Esophagus squamous epithelium (tissue), 5 donors: ENCODE measurements around the gene SLC6A19. TPM values are rescaled to one million over a fixed set of nuclear protein-coding genes. Genes with fewer than 3 reads are reported as not detected.

Experiments used
- DNase-seq: peaks from one replicate; lab custom pipeline; 2025; lab: John Stamatoyannopoulos, UW
- H3K27ac ChIP-seq, 4 donors: fragments of 200-600 bp; sonication (generic); one replicate each; pipeline ENCODE4 v1.5.1; 2016 to 2019; ENCODE audit warnings: mild to moderate bottlenecking in 1 of 4
- H3K27me3 ChIP-seq, 4 donors: fragments of 200-600 bp; sonication (generic); 1 replicate in 3 of 4; 2 replicates in 1 of 4; pipeline versions ENCODE4 v1.5.1 to v1.6.0; 2017 to 2021; ENCODE audit warnings: antibody characterized with exemption in 1 of 4
- H3K36me3 ChIP-seq, 3 donors: fragments of 200-600 bp; sonication (generic); one replicate each; pipeline ENCODE4 v1.5.1; 2016 to 2019
- H3K4me1 ChIP-seq, 3 donors: fragments of 200-600 bp; sonication (generic); one replicate each; pipeline ENCODE4 v1.5.1; 2017 to 2019
- H3K4me3 ChIP-seq, 4 donors: fragments of 200-600 bp; sonication (generic); 1 replicate in 3 of 4; 2 replicates in 1 of 4; pipeline ENCODE4 v1.5.1; 2016 to 2019; ENCODE audit warnings: mild to moderate bottlenecking in 2 of 4, moderate library complexity in 1 of 4
- H3K9me3 ChIP-seq, 3 donors: fragments of 200-600 bp; sonication (generic); one replicate each; pipeline ENCODE4 v1.5.1; 2016 to 2019
- CTCF ChIP-seq, 6 experiments: fragments of 450-650 bp in 4 of 6; fragments of 200-600 bp in 2 of 6; sonication (generic) in 2 of 6; IDR thresholded peaks; one replicate each; pipeline ENCODE4 v1.5.1; 2016 to 2019; ENCODE audit warnings: antibody characterized with exemption in 6 of 6, mild to moderate bottlenecking in 4 of 6, moderate library complexity in 4 of 6
- POLR2A ChIP-seq, 4 donors: fragments of 450-650 bp; IDR thresholded peaks; one replicate each; pipeline ENCODE4 v1.6.1; 2017; ENCODE audit warnings: antibody characterized with exemption in 4 of 4, mild to moderate bottlenecking in 4 of 4, moderate library complexity in 3 of 4
- whole genome bisulfite sequencing, 2 donors: methylation state at CpG; one replicate each; pipeline ENCODE4 v1.1.5; 2018; 5-methylcytosine and 5-hydroxymethylcytosine counted together
- intact Hi-C: fragments of 100-400 bp; cut with DNase I; formaldehyde crosslinking; loops from one replicate; pipeline ENCODE4 v1.15.0; 2022
- total RNA-seq, 4 donors: library from RNA; depleted of rRNA; stranded (reverse); fragments of >200 nt; gene quantifications; one replicate each; pipeline ENCODE4 v1.1.0, GENCODE V29; 2016
- donor health status: DM: yes; HTN: yes; CAD: no.

Gene SLC6A19
- total RNA-seq, 4 donors from 2014 or later: not detected

GRCh38 chr5:1213508-1214162 is 12.2 kb downstream of the SLC6A19 start:
- Histone ChIP-seq H3K36me3 (no peaks in the 10 kb centered on the region), H3K27ac (no peak overlapping the region), H3K4me1 (no peaks in the 10 kb centered on the region), H3K4me3 (no peak overlapping the region), H3K27me3 (peaks cover 0 to 57% (median 0%) of the 10 kb centered on the region in 4 donors), H3K9me3 (peaks cover 0 to 3% (median 0%) of the 10 kb centered on the region in 3 donors)
- 63 to 94% methylated on average over 4 to 5 of the region's 25 CpGs for WGBS, 2 donors
- DNase-seq: no peak
- no peak for TF ChIP-seq POLR2A (IDR thresholded peaks at IDR 0.05)
- intact Hi-C loops: no loop called here

GRCh38 chr5:1214163-1214935 is 13.0 kb downstream of the SLC6A19 start:
- H3K4me1 ChIP-seq: no peaks in the 10 kb centered on the region
- no peak for DNase-seq
- H3K4me3 ChIP-seq: no peak overlapping the region
- H3K27me3 ChIP-seq: peaks cover 0 to 56% (median 0%) of the 10 kb centered on the region in 4 donors
- intact Hi-C loops: no loop called here
- no peak overlapping the region for H3K27ac ChIP-seq
- no peak for TF ChIP-seq POLR2A (IDR thresholded peaks at IDR 0.05)
- TF ChIP-seq CTCF (IDR thresholded peaks at IDR 0.05): no peak
- 72 to 87% methylated on average over 3 to 9 of the region's 22 CpGs for WGBS, 2 donors
- H3K9me3 ChIP-seq: peaks cover 0 to 3% (median 0%) of the 10 kb centered on the region in 3 donors
- no peaks in the 10 kb centered on the region for H3K36me3 ChIP-seq

- Histone ChIP-seq H3K36me3 (no peaks in the 10 kb centered on the region), H3K27ac (no peak overlapping the region), H3K4me1 (no peaks in the 10 kb centered on the region), H3K27me3 (peaks cover 0 to 58% (median 0%) of the 10 kb centered on the region in 4 donors), H3K9me3 (peaks cover 0 to 3% (median 0%) of the 10 kb centered on the region in 3 donors), H3K4me3 (no peak overlapping the region)
- TF ChIP-seq POLR2A (IDR thresholded peaks at IDR 0.05) (no peak), CTCF (IDR thresholded peaks at IDR 0.05) (no peak)
- intact Hi-C loops: no loop called here
- WGBS, 2 donors: 53 to 55% methylated on average over 2 of the region's 2 CpGs
- DNase-seq: no peak
Measured at GRCh38 chr5:1214936-1215220, 13.5 kb downstream of the SLC6A19 start.

- H3K4me1 ChIP-seq: no peaks in the 10 kb centered on the region
- no peak overlapping the region for H3K27ac ChIP-seq
- TF ChIP-seq CTCF (IDR thresholded peaks at IDR 0.05) (no peak), POLR2A (IDR thresholded peaks at IDR 0.05) (no peak)
- WGBS, 2 donors: 68 to 90% methylated on average over 21 of the region's 23 CpGs
- peaks cover 0 to 52% (median 0%) of the 10 kb centered on the region in 4 donors for H3K27me3 ChIP-seq
- intact Hi-C loops: no loop called here
- no peak for DNase-seq
- no peak overlapping the region for H3K4me3 ChIP-seq
- H3K36me3 ChIP-seq: no peaks in the 10 kb centered on the region
- peaks cover 0 to 3% (median 0%) of the 10 kb centered on the region in 3 donors for H3K9me3 ChIP-seq
Measured at GRCh38 chr5:1215320-1216096, 14.1 kb downstream of the SLC6A19 start.

- no peak for TF ChIP-seq CTCF (IDR thresholded peaks at IDR 0.05)
- TF ChIP-seq POLR2A (IDR thresholded peaks at IDR 0.05): no peak
- Histone ChIP-seq H3K4me3 (no peak overlapping the region), H3K27me3 (peaks cover 0 to 44% (median 0%) of the 10 kb centered on the region in 4 donors), H3K4me1 (no peaks in the 10 kb centered on the region), H3K27ac (no peak overlapping the region), H3K9me3 (peaks cover 0 to 3% (median 0%) of the 10 kb centered on the region in 3 donors), H3K36me3 (no peaks in the 10 kb centered on the region)
- DNase-seq: no peak
- 94 to 98% methylated on average over 8 to 22 of the region's 38 CpGs for WGBS, 2 donors
- intact Hi-C loops: no loop called here
Measured at GRCh38 chr5:1216211-1216917, 15.0 kb downstream of the SLC6A19 start.
